IPS-NIHi11 (cell line): ENCODE measurements around the gene CYSLTR2.

Experiments used
- DNase-seq: peaks from one replicate; pipeline ENCODE4 v3.0.0; 2012; ENCODE audit warnings: mixed read lengths, low spot score

CYSLTR2 gene

DNA sequence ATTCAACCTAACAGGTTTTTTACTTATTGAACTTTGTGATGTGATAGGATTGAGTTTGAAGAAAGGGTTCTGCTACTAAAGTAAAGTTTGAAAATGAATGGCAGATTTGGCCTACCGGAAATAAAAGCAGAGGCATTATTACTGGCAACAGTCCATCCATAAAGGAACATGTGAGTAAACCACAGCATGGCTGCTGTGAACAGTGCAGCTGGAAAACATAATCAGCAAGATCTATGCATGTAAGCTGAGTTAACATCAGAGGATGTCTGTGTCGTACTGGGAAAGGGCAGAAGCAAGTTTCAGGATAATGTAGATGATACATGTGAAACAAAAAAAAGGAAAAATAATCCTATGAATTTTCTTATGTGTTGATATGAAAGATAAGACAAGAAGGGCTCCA lies 87.6 kb downstream of the CYSLTR2 start:
- no peak for DNase-seq

DNA sequence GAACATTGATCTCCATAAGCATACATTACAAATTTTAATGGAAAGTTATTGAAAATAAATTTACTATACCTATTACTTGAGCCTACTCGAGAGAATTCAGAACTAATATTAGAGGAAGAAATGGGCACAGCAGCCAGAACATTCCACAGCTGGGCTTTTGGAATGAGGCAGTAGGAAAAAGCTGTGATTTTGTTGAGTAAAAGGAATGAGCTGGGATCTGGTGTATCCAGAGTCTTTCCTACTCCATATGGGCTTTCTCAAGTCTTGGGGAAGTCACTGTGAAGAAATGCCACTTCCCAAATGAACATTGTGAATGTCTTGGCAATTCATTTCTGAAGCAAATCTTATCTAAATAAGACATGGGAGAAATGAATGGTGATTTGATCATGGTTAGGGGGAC lies 93.1 kb downstream of the CYSLTR2 start:
- no peak for DNase-seq

DNA sequence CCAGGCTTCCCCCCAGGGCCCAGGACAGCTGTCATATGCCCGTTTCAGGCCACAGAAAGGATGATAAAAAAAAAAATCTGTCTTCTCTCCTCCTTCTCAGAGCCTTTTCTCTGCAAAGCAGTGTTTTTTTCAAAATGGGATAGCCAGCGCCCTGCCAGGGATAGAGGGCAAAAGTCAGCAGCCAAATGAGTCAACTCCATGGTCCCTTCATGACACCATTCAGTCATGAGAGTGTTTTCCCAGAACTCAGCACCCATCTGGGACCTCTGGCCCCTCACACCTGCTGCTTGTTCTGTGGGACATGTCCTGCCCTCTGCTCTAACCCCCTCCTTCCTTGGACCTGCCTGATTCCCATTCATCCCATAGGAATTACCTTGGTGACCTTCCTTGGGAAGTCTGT lies 95.0 kb downstream of the CYSLTR2 start:
- DNase-seq, result no peak

DNA sequence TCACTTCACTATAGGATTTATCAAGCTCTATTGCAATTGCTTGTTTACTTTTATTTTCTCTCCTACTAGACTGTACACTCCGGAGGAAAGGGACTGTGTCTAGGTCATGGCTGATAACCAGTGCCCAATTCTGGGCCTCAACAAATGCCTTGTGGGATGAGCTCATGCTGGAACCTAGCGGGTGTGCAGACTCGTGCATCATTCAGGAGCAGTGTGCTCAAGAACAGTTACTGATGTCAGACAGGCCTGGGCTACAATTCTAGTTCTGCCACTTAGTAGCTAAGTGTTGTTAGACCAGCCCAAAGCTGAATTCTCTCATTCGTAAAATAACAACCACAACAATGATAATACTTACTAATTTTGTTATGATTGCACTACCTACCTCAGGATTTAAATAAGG lies 95.4 kb downstream of the CYSLTR2 start:
- DNase-seq, result no peak

DNA sequence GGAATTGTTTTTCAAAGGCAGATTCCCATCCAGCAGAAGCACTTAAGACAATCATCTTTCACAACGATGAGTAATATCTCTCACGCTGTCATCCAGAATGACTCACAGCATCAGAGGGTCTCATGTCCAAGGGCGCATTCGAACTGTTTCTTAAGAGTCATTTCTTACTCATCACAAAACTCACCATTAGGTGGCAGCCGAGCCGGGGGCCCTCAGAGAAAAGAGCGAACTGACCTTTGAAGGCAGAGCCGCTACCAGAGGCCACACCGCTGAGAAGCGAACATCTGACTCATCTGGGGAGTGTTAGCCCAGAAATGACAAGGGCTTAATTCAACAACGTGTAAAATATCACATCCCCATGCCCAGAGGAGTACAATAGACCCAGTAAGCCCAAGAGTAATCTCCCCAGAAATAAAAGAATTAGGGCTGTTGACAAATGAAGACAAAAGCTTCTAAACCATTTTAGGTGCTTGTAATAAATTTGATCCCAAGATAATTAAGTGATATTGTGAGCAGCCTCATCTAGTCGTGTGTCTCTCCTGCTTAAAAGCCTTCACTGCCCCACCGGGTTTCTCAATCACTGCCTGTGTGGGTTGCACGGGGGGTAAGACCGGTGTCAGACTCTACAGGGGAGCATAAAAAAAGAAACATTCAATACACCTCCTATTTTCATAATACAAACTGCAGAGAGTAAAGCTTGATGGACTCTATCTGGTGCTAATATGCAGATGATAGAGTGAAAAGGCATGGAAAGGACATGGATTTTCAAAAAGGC lies 96.2 kb downstream of the CYSLTR2 start:
- DNase-seq, result peak; percentile 59

DNA sequence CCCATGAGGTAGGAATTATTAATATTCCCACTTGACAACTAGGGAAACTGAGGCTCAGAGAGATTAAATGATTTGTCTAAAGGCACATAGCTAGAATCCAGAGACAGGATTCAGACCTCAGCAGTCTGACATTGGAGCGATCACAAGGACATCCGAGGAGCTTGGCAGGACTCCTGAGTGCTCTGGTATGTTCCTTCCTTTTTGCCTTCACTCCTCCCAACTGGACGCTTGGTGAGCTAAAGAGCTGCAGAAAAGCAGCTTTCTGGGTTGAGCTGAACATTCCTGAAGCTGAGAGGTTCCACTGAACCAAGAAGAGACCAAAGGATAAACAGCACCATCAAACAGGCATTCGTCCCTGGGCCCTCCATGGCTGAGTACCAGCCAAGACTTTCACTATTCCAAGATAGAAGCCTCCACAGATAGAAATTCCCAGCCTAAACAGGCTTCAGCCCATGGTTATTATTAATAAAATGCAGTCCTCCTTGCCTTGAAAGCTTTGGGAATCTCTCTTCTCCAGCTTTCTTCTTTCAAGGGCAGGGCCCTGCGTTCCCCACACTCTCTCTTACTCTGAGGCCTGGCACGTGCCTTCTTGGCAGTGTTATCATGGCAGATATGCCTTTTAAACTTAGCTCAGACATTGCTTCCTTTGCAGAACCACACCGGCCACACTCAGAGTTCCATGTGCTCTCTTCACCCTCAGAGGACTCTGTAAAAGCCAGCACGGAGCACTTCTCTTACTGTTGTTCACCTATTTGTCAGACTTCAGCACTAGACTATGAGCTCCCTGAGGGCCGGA lies 97.1 kb downstream of the CYSLTR2 start:
- no peak for DNase-seq

DNA sequence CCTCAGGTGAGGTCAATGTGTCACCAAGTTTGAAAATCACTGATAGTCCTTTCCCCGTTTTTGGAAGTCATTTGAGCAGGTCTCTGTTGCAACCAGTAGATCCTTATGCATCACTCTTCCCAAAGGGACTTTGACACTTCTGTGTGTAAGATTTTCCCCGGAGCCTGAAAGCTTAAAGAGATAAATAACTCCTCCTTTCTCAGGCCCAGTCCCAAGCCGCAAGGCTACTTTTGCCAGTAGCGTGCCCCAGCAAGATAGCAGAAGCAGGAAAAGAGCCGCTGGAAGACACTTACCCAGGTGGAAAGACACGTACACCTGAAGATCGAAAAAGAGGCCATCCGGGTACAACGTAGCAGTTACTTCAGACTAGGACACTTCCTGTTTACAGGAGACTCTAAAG lies 106.9 kb downstream of the CYSLTR2 start:
- no peak for DNase-seq
